Fibroblast of pulmonary artery (primary cell): ENCODE data around the gene CLIP1.
"Not testable (repeated sequence)": the region's sequence is repeated elsewhere in the genome, so short reads cannot be mapped to it uniquely, and the experiment has no call there.

ENCODE experiments used
- DNase-seq: peaks from one replicate; pipeline ENCODE4 v3.0.0-alpha.2; 2010; ENCODE audit warnings: low read depth
- H3K4me3 ChIP-seq: replicated peaks from 2 replicates; pipeline ENCODE4 v1.5.1; 2011; ENCODE audit warnings: low read depth, mild to moderate bottlenecking, control low read depth, low read length, moderate library complexity
- TF ChIP-seq, protein P1 (sequence below): IDR thresholded peaks from 2 replicates; pipeline ENCODE4 v1.5.1; 2011; ENCODE audit warnings: mild to moderate bottlenecking, control low read depth, low read length, inconsistent platforms; ENCODE audit errors: missing control alignments

CLIP1 gene

GRCh38 chr12:122449317-122449716, 26.8 kb upstream of the CLIP1 start:
- no peak overlapping the region for H3K4me3 ChIP-seq
- TF ChIP-seq, protein P1, sequence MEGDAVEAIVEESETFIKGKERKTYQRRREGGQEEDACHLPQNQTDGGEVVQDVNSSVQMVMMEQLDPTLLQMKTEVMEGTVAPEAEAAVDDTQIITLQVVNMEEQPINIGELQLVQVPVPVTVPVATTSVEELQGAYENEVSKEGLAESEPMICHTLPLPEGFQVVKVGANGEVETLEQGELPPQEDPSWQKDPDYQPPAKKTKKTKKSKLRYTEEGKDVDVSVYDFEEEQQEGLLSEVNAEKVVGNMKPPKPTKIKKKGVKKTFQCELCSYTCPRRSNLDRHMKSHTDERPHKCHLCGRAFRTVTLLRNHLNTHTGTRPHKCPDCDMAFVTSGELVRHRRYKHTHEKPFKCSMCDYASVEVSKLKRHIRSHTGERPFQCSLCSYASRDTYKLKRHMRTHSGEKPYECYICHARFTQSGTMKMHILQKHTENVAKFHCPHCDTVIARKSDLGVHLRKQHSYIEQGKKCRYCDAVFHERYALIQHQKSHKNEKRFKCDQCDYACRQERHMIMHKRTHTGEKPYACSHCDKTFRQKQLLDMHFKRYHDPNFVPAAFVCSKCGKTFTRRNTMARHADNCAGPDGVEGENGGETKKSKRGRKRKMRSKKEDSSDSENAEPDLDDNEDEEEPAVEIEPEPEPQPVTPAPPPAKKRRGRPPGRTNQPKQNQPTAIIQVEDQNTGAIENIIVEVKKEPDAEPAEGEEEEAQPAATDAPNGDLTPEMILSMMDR = peak; percentile 14
- peak; percentile 95 for DNase-seq

GRCh38 chr12:122447825-122448224, 25.4 kb upstream of the CLIP1 start:
- DNase-seq, H3K4me3 ChIP-seq: not testable (repeated sequence)

GRCh38 chr12:122446390-122446789, 23.9 kb upstream of the CLIP1 start:
- not testable (repeated sequence) for H3K4me3 ChIP-seq, DNase-seq

DNA sequence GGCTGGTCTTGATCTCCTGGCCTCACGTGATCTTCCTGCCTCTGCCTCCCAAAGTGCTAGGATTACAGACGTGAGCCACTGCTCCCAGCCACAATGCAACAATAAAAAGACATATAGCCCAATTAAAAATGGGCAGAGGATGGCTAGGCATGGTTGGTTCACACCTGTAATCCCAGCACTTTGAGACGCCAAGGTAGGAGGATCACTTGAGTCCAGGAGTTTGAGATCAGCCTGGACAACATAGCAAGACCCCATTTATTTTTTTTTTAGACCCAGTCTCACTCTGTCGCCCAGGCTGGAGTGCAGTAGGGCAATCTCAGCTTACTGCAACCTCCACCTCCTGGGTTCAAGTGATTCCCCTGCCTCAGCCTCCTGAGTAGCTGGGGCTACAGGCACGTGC, 21.6 kb upstream of the CLIP1 start:
- not testable (repeated sequence) for DNase-seq, H3K4me3 ChIP-seq

- not testable (repeated sequence) for DNase-seq, H3K4me3 ChIP-seq
Measured at GRCh38 chr12:122438822-122439221, 16.4 kb upstream of the CLIP1 start.

DNA sequence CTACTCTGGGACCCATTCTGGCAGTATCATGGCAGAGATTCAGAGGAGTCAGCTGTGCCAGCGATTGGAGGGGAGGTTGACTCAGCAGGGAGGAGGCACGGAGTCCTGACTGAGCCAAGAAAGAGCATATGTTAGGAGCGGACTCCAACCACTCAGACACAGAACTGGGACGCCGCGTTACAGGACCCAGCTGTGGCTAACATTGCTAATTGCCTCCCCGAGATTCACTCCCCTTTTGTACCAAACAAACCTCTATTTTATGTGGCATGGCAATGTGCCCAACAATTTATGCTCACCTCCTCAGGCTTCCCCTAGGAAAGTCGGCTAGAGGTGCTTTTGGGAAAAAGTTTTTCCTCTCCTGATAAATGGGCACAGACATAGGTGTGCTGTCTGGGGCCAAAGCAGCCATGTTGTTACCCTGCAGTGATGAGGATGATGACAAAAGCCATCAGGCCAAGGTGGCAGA, 15.2 kb upstream of the CLIP1 start:
- peak; percentile 83 for DNase-seq
- H3K4me3 ChIP-seq = no peak overlapping the region
- TF ChIP-seq, protein P1 = no peak

DNA sequence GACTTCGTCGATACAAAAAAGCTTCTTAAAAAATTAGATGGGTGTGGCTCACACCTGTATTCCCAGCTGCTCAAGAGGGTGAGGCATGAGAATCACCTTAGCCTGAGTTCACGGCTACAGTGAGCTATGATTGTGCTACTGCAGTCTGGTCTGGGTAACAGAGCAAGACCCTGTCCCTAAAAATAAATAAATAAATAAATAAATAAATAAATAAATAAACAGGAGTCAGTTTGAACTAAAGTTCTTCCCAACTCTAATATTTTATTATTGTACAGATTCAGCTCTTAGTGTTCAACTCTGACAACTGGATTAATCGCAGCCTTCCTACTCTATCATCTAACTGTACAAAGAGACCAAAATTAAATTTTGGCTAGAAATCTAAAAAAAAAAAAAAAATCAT, 12.7 kb upstream of the CLIP1 start:
- TF ChIP-seq, protein P1 = no peak
- no peak overlapping the region for H3K4me3 ChIP-seq
- no peak for DNase-seq

DNA sequence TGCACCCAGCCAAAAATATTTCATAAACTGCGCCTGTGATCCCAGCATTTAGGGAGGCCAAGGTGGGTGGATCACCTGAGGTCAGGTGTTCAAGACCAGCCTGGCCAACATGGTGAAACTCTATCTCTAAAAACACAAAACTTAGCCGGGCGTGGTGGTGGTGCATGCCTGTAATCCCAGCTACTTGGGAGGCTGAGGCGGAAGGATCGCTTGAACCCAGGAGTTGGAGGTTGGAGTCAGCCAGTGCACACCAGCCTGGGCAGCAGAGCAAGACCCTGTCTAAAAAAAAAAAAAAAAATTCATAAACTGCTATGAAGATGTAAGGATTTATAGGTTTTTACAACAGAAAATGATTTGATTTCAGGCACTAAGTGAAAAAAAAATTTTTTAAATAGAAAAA, 6.6 kb upstream of the CLIP1 start:
- not testable (repeated sequence) for DNase-seq

GRCh38 chr12:122427403-122427802, 4.9 kb upstream of the CLIP1 start:
- DNase-seq = no peak
- H3K4me3 ChIP-seq = no peak overlapping the region
- TF ChIP-seq, protein P1 = no peak

More for the DNA sequence above, 6.6 kb upstream of the CLIP1 start:
- H3K4me3 ChIP-seq = not testable (repeated sequence)
